Activated naive CD4-positive, alpha-beta T cell treated with anti-CD3 and anti-CD28 coated beads for 36 hours (primary cell): ENCODE results near the gene TMEM59L. TPM values are rescaled to one million over a fixed set of nuclear protein-coding genes. Genes with fewer than 3 reads are reported as not detected.
A peak's percentile ranks its signal among the peaks of the same experiment; 100 is the strongest.

Experiments
- CTCF ChIA-PET: fragments of 350-600 bp; sonication (Branson Sonifier 250); formaldehyde crosslinking; loops from one replicate; lab custom pipeline; 2021; ENCODE audit warnings: antibody characterized with exemption; lab: Charles Lee
- DNase-seq: peaks from one replicate; pipeline ENCODE4 v3.0.0-alpha.2; 2020
- H3K27ac Mint-ChIP-seq: one replicate; pipeline ENCODE4 v1.8.0; 2021; ENCODE audit warnings: mild to moderate bottlenecking, mixed read lengths
- H3K27me3 Mint-ChIP-seq: one replicate; pipeline ENCODE4 v1.8.0; 2021; ENCODE audit warnings: low read depth, mixed read lengths
- H3K36me3 Mint-ChIP-seq: one replicate; pipeline ENCODE4 v1.8.0; 2021; ENCODE audit warnings: low read depth, mixed read lengths
- H3K4me1 Mint-ChIP-seq: one replicate; pipeline ENCODE4 v1.8.0; 2021; ENCODE audit warnings: low read depth, mixed read lengths
- H3K4me3 Mint-ChIP-seq: one replicate; pipeline ENCODE4 v1.8.0; 2021; ENCODE audit warnings: mild to moderate bottlenecking, moderate library complexity, mixed read lengths
- H3K9me3 Mint-ChIP-seq: one replicate; pipeline ENCODE4 v1.8.0; 2021; ENCODE audit warnings: mixed read lengths
- intact Hi-C: fragments of 100-400 bp; cut with micrococcal nuclease; formaldehyde crosslinking; loops from one replicate; pipeline ENCODE4 v1.15.1; 2023
- total RNA-seq, 2 experiments: library from RNA; stranded (reverse); gene quantifications; one replicate each; pipeline ENCODE4 v1.2.3, GENCODE V29; 2021

The TMEM59L gene
- total RNA-seq, 2 experiments from 2014 or later, result 0.21 to 0.40 TPM

DNA sequence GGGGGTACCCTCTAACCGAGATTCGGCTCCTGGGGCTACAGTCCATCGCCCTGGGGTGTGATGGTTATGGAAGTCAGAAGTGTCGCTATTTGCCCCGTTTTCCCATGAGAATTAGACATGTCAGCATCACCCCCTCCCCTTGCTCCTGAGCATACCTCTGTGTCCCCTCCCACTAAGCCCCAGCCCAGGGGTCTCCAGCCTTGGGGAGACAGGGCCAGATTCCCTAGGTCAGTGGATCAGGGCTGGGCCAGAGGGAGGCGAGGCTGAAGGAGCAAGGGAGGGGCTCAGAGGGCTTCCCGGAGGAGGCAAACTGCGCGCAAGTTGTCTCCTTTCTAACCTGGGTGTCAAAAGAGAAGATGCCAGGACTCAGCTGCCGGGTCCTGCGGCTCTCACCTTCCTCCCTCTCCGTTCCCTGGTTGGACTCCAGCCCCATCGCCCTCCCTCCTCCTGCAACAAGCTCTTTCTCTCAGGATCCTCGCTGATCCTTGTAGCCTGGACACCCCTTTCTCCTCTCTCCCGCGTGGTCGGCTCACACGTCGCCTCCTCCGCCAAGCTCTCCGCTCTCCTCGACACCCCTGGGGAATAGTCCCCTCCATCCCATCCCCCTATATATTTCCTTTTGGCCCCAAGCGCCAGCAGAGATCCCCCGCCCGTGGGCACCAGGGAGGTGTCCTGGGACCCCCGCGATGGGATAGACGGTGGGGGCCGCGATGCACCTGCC, 459 bp upstream of the TMEM59L start:
- CTCF ChIA-PET, result interaction anchor here (0.5 to 1.2 kb wide), 2 partner anchors 21 to 70 kb away, joined by 3 to 7 read pairs; no protein-coding TSS in a partner anchor
- no peak overlapping the region for H3K27ac Mint-ChIP-seq
- peaks cover 17% of the 10 kb centered on the region for H3K4me1 Mint-ChIP-seq
- H3K9me3 Mint-ChIP-seq, result no peaks in the 10 kb centered on the region
- peaks cover 63% of the 10 kb centered on the region for H3K27me3 Mint-ChIP-seq
- no peak for DNase-seq
- intact Hi-C loops, result loop anchor here (10.0 kb wide), 1 partner anchor 173 kb away; no protein-coding TSS in a partner anchor
- H3K36me3 Mint-ChIP-seq, result no peaks in the 10 kb centered on the region
- peak overlapping the region; percentile 61 for H3K4me3 Mint-ChIP-seq

- CTCF ChIA-PET, result no interaction called here
- no peaks in the 10 kb centered on the region for H3K36me3 Mint-ChIP-seq
- no peak overlapping the region for H3K27ac Mint-ChIP-seq
- H3K9me3 Mint-ChIP-seq, result no peaks in the 10 kb centered on the region
- peaks cover 58% of the 10 kb centered on the region for H3K27me3 Mint-ChIP-seq
- peaks cover 17% of the 10 kb centered on the region for H3K4me1 Mint-ChIP-seq
- DNase-seq, result no peak
- H3K4me3 Mint-ChIP-seq, result peak overlapping the region; percentile 36
- intact Hi-C loops, result loop anchor here (10.0 kb wide), 1 partner anchor 171 kb away; no protein-coding TSS in a partner anchor
Observed at GRCh38 chr19:18613589-18614234, 1.0 kb downstream of the TMEM59L start.

GRCh38 chr19:18616023-18616422, 3.4 kb downstream of the TMEM59L start:
- H3K4me1 Mint-ChIP-seq, result peaks cover 15% of the 10 kb centered on the region
- H3K9me3 Mint-ChIP-seq, result no peaks in the 10 kb centered on the region
- peaks cover 37% of the 10 kb centered on the region for H3K27me3 Mint-ChIP-seq
- DNase-seq, result no peak
- H3K27ac Mint-ChIP-seq, result no peak overlapping the region
- intact Hi-C loops, result loop anchor here (10.0 kb wide), 1 partner anchor 169 kb away; no protein-coding TSS in a partner anchor
- no peaks in the 10 kb centered on the region for H3K36me3 Mint-ChIP-seq
- CTCF ChIA-PET, result interaction anchor here (1.2 kb wide), 1 partner anchor 27 kb away, joined by 3 read pairs; the partner anchor contains the start of gene REX1BD
- no peak overlapping the region for H3K4me3 Mint-ChIP-seq

- no peaks in the 10 kb centered on the region for H3K9me3 Mint-ChIP-seq
- no peak for DNase-seq
- peaks cover 5% of the 10 kb centered on the region for H3K4me1 Mint-ChIP-seq
- H3K27me3 Mint-ChIP-seq, result peaks cover 27% of the 10 kb centered on the region
- intact Hi-C loops, result loop anchor here (10.0 kb wide), 1 partner anchor 167 kb away; no protein-coding TSS in a partner anchor
- no peak overlapping the region for H3K4me3 Mint-ChIP-seq
- no peak overlapping the region for H3K27ac Mint-ChIP-seq
- H3K36me3 Mint-ChIP-seq, result no peaks in the 10 kb centered on the region
- CTCF ChIA-PET, result no interaction called here
Observed at GRCh38 chr19:18617562-18617961, 4.9 kb downstream of the TMEM59L start.

- DNase-seq, result no peak
- peaks cover 24% of the 10 kb centered on the region for H3K27me3 Mint-ChIP-seq
- no peaks in the 10 kb centered on the region for H3K36me3 Mint-ChIP-seq
- no peak overlapping the region for H3K4me3 Mint-ChIP-seq
- H3K27ac Mint-ChIP-seq, result no peak overlapping the region
- no peaks in the 10 kb centered on the region for H3K9me3 Mint-ChIP-seq
- intact Hi-C loops, result loop anchor here (10.0 kb wide), 1 partner anchor 167 kb away; no protein-coding TSS in a partner anchor
- CTCF ChIA-PET, result no interaction called here
- peaks cover 4% of the 10 kb centered on the region for H3K4me1 Mint-ChIP-seq
Observed at GRCh38 chr19:18618236-18618635, 5.6 kb downstream of the TMEM59L start.

DNA sequence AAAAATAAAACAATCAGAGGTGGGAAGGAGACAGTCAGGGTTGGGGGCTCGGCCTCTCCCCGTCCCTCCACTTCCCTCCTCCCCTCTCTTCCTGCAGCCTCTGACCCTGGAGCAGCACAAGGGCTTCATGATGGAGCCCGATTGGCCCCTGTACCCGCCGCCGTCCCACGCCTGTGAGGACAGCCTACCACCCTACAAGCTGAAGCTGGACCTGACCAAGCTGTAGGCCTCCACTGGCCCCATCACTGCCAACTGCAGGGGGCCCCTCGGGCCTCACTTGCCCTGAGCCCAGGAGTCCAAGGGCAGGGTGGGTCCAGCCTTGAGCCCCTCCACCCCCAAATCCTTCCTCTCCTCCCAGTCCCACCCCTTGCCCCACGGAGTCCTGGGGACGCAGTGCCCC, 7.6 kb downstream of the TMEM59L start:
- DNase-seq, result no peak
- intact Hi-C loops, result no loop called here
- CTCF ChIA-PET, result interaction anchor here (0.7 kb wide), 1 partner anchor 76 kb away, joined by 3 read pairs; no protein-coding TSS in a partner anchor
- no peak overlapping the region for H3K27ac Mint-ChIP-seq
- peaks cover 8% of the 10 kb centered on the region for H3K27me3 Mint-ChIP-seq
- H3K4me3 Mint-ChIP-seq, result no peak overlapping the region
- no peaks in the 10 kb centered on the region for H3K36me3 Mint-ChIP-seq
- H3K4me1 Mint-ChIP-seq, result no peaks in the 10 kb centered on the region
- no peaks in the 10 kb centered on the region for H3K9me3 Mint-ChIP-seq

DNA sequence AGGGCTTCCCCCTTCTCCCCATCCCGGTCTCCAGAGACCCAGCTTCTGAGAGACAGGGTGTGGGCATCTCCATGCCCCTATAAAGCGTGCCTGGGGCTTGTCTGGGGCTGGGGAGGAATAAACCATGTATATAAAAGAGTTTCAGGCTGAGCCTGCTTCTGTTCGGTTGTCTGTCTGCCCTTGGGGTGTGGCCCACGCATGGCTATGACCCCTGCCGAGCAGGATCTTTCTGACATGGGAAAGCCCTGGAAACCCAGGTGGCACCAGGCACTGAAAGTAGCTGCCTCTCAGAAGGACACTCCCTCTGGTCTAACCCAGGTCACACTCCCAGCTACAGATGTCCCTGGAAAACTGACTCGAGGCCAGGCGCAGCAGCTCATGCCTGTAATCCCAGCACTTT, 8.2 kb downstream of the TMEM59L start:
- no peaks in the 10 kb centered on the region for H3K9me3 Mint-ChIP-seq
- no peak overlapping the region for H3K4me3 Mint-ChIP-seq
- H3K36me3 Mint-ChIP-seq, result no peaks in the 10 kb centered on the region
- intact Hi-C loops, result no loop called here
- H3K27me3 Mint-ChIP-seq, result peaks cover 8% of the 10 kb centered on the region
- CTCF ChIA-PET, result interaction anchor here (0.6 to 1.1 kb wide), 6 partner anchors 9 to 170 kb away, joined by 3 to 5 read pairs (median 4); no protein-coding TSS in a partner anchor
- no peak for DNase-seq
- no peak overlapping the region for H3K27ac Mint-ChIP-seq
- no peaks in the 10 kb centered on the region for H3K4me1 Mint-ChIP-seq

DNA sequence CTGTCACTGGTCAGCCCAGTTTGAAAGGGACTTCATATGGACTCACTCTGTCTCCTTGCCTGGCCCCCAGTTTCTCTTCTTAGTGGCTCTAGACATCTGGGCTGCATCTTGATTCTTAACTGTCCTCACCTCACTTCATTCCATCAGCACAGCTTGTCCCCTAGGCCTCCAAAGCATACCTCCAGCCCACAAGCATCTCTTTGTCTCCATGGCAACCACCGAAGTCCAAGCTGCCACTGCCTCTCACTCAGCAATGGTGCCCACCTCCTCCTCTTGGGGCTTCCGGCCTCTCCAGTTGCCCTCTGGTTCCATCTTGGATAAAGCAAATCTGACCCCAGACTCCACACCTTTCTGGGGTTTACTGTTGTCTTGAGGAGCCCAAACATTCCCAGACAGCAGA, 14.2 kb downstream of the TMEM59L start:
- no peaks in the 10 kb centered on the region for H3K4me1 Mint-ChIP-seq
- intact Hi-C loops, result no loop called here

GRCh38 chr19:18629166-18630088, 16.8 kb downstream of the TMEM59L start:
- CTCF ChIA-PET, result interaction anchor here (1.1 to 1.5 kb wide), 2 partner anchors 8 to 179 kb away, joined by 4 to 5 read pairs; no protein-coding TSS in a partner anchor
- H3K36me3 Mint-ChIP-seq, result no peaks in the 10 kb centered on the region
- intact Hi-C loops, result no loop called here
- H3K27me3 Mint-ChIP-seq, result no peaks in the 10 kb centered on the region
- H3K27ac Mint-ChIP-seq, result no peak overlapping the region
- no peaks in the 10 kb centered on the region for H3K4me1 Mint-ChIP-seq
- no peak for DNase-seq
- H3K4me3 Mint-ChIP-seq, result no peak overlapping the region
- no peaks in the 10 kb centered on the region for H3K9me3 Mint-ChIP-seq

More for the DNA sequence above, 14.2 kb downstream of the TMEM59L start:
- Mint-ChIP-seq H3K4me3 (no peak overlapping the region), H3K27me3 (no peaks in the 10 kb centered on the region), H3K27ac (no peak overlapping the region), H3K36me3 (no peaks in the 10 kb centered on the region), H3K9me3 (no peaks in the 10 kb centered on the region)
- no peak for DNase-seq
- CTCF ChIA-PET, result interaction anchor here (0.6 kb wide), 1 partner anchor 298 kb away, joined by 3 read pairs; no protein-coding TSS in a partner anchor

DNA sequence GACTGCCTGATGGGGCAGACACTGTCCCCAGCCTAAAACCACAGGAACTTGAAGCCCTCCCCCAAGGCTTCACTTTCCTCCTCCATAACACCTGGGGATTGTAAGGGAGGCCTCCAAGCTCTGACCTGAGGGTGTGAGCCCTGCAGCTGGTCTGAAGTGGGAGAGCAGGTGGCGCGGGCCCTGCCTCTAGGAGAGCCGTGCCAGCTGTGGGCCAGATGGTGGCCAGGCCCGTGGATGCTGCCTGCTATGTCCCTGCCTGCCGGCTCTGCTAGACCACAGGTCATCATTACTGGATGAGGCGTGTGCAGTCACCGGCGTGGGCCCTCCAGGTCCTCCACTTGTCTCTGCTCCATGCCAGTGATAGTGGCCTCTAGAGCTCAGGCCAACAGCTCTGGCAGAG, 20.7 kb downstream of the TMEM59L start:
- Mint-ChIP-seq H3K9me3 (no peaks in the 10 kb centered on the region), H3K36me3 (no peaks in the 10 kb centered on the region), H3K27me3 (no peaks in the 10 kb centered on the region), H3K27ac (no peak overlapping the region), H3K4me3 (no peak overlapping the region), H3K4me1 (peaks cover 19% of the 10 kb centered on the region)
- intact Hi-C loops, result no loop called here
- CTCF ChIA-PET, result interaction anchor here (1.0 kb wide), 1 partner anchor 12 kb away, joined by 4 read pairs; no protein-coding TSS in a partner anchor
- no peak for DNase-seq

GRCh38 chr19:18634612-18635297, 22.1 kb downstream of the TMEM59L start:
- Mint-ChIP-seq H3K4me1 (peaks cover 23% of the 10 kb centered on the region), H3K36me3 (no peaks in the 10 kb centered on the region), H3K27me3 (no peaks in the 10 kb centered on the region), H3K9me3 (no peaks in the 10 kb centered on the region), H3K27ac (no peak overlapping the region), H3K4me3 (no peak overlapping the region)
- intact Hi-C loops, result no loop called here
- DNase-seq, result no peak
- CTCF ChIA-PET, result interaction anchor here (1.1 to 1.2 kb wide), 2 partner anchors 41 to 185 kb away, joined by 3 read pairs; no protein-coding TSS in a partner anchor
